Activated T-helper 1 cell treated with anti-CD3 and anti-CD28 coated beads, Interleukin-2, amount 50 U/mL, for 16 hours (primary cell): Measurements from ENCODE around the gene PCDHA10.

Experiments used
- DNase-seq, 2 donors: peaks; one replicate each; pipeline ENCODE4 v3.0.0-alpha.2; 2020; ENCODE audit warnings: low read depth in 1 of 2, low spot score in 1 of 2

The PCDHA10 gene

DNA sequence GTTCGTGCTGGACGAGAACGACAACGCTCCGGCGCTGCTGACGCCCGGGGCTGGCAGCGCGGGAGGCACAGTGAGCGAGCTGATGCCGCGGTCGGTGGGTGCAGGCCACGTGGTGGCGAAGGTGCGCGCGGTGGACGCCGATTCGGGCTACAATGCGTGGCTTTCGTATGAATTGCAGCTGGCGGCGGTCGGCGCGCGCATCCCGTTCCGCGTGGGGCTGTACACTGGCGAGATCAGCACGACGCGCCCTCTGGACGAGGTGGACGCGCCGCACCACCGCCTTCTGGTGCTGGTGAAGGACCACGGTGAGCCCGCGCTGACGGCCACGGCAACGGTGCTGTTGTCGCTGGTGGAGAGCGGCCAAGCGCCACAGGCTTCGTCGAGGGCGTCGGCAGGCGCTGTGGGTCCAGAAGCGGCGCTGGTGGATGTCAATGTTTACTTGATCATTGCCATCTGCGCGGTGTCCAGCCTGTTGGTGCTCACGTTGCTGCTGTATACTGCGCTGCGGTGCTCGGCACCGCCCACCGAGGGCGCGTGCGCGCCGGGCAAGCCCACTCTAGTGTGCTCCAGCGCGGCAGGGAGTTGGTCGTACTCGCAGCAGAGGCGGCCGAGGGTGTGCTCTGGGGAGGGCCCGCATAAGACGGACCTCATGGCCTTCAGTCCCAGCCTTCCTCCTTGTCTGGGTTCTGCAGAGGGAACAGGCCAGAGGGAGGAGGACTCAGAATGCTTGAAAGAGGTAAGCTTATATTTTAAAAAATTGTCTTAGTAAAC lies 28.4 kb downstream of the PCDHA10 start:
- DNase-seq = no peak

DNA sequence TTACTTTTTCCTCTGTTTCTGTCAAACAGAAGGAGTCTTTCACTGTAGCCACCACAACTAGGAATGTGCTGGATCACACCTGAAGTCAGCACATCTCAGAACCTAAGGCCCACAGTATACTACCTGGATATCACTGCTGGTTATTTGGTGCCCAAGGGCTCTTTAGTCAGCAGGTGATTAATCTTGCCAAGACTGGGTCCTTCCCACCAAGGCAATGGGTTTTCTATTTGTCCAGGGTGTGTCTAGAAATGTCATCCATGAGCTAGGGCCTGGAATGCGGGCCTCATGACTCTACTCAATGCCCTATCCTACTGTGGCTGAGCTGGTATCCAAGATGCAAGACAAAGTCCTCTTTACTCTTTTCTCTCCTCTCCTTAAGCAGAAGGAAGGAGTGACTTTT lies 60.6 kb downstream of the PCDHA10 start:
- DNase-seq = no peak
